Hippocampal formation (tissue), 2 donors: ENCODE results near the gene PTPN14.
"Not testable (repeated sequence)": the region's sequence is repeated elsewhere in the genome, so short reads cannot be mapped to it uniquely, and the experiment has no call there.

Source experiments
- DNase-seq, 2 donors: peaks; one replicate each; lab custom pipeline; 2025; lab: John Stamatoyannopoulos, UW

PTPN14 gene

GRCh38 chr1:214510914-214511638 lies 40.3 kb downstream of the PTPN14 start:
- no peak for DNase-seq

GRCh38 chr1:214510477-214510876 lies 40.9 kb downstream of the PTPN14 start:
- DNase-seq = no peak

GRCh38 chr1:214509622-214510021 lies 41.8 kb downstream of the PTPN14 start:
- DNase-seq = not testable (repeated sequence)

GRCh38 chr1:214506972-214507431 lies 44.4 kb downstream of the PTPN14 start:
- no peak for DNase-seq

DNA sequence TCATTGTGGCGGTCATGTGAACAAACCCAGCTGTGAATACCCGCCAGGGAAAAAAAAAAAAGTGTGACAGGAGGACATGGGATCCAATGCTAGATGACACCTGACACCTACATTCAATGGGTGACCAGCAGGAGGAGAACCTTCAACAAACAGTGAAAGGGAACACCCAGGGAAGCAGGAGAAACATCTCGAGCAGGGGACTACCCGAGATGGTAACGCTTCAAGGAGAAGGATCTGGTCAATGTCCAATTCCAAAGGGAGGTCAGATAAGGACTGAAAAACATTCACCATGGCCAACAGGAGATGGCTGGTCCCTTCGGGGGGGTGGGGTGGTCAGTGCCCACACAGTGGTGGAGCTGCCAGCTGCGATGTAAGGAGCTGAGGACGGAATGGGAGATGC lies 46.3 kb downstream of the PTPN14 start:
- DNase-seq = no peak

GRCh38 chr1:214504330-214504729 lies 47.1 kb downstream of the PTPN14 start:
- DNase-seq = no peak

DNA sequence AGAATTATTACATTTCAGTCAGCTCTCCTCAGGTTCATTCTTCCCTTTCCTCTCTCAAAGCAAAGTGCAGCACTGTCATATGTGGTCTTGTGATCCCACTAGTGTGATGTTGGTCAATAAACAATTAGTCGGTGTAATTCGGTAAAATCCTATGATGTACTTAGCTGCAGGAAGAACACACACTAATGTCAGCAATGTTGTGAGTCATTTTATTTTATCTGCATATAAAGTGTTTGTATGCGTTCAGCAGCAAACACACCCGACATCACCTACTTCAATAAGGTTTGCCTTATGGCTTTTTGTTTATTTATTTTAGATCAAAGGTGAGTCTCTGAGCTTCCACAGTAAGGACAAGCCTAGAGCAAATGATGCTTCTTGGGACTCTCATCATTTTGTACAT lies 47.8 kb downstream of the PTPN14 start:
- no peak for DNase-seq

DNA sequence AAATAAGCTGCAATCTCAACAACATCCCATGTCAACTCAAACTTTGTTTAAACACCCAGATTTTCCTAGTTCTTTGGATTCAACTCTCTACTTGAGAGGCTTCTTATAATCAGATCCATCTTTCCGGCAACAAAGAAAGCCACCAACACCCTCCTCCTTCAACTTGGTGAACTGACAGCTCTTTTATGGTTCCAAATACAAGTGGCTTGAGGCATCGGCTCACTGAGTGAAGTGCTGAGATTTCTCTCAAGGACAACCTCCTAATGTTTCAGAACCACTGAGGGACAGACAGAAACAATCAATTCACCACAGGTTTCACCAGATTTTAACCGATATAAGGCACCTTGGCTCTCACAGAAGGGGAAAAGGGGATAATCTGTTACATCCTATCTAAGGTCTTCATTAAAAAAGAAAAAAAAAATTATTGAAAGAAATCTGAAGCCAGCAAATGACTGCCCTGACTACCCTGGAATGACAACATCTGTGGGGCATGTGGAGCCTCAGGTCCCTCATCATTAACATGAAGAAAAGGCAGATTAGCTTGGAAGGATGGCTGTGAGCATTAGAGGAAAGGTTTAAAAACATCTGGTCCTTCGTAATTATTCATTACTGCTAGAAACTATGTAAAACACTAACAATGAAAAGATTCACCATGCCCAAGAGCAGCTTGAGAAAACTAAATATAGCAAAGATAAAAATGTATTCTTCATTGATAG lies 50.9 kb downstream of the PTPN14 start:
- no peak for DNase-seq

- DNase-seq = no peak
Observed at GRCh38 chr1:214499732-214500131, 51.7 kb downstream of the PTPN14 start.

GRCh38 chr1:214498021-214498420 lies 53.4 kb downstream of the PTPN14 start:
- no peak for DNase-seq

DNA sequence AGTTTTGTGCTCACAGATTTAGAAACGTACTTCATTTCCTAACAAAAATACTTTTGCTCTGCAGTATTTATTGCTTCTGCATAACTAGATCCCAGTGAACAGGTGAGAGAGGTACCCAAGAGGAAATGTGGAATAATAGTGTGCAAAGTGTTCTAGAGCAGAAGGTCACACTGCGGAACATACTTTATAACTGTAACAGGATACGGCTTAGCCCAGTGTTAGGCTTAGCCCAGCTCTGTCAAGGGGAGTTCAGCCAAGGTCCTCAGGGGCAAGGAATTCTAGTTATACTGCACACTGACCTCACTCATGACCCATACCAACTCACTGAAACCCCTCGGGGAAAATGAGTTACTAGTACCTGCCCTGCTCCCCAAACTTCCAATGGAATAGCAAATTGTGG lies 55.3 kb downstream of the PTPN14 start:
- DNase-seq = no peak

GRCh38 chr1:214494706-214495105 lies 56.7 kb downstream of the PTPN14 start:
- DNase-seq = no peak

GRCh38 chr1:214494179-214494578 lies 57.2 kb downstream of the PTPN14 start:
- DNase-seq = not testable (repeated sequence)

- no peak for DNase-seq
Observed at GRCh38 chr1:214493126-214493796, 58.1 kb downstream of the PTPN14 start.

GRCh38 chr1:214492401-214493075 lies 58.9 kb downstream of the PTPN14 start:
- no peak for DNase-seq

DNA sequence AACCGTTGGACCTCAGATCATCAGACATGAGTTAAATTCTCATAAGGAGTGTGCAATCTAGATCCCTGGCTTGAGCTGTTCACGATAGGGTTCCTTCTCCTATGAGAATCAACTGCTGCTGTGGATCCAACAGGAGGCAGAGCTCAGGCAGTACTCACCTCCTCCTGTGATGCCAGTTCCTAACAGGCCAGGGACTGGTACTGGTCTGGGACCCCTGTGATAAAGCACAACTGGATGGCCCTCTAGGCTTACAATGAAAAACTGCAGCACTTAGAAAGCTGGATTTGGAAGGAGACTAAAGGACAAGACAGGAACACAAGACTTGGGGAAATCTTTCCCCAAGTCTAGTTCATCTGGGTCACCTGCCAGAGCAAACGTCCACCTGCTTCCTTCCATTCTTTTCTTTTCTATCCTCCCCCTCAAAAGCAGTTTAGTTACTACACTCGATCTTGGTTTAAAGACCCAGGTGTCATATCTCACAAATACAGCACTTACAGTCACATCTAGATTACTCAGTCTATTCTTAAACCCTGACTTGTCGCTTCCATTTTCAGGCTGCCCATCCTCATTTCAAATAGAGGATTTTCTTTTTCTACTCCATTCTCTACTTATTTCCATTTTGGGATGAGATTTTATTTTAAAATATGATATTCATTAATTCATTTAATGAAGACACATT lies 59.8 kb downstream of the PTPN14 start:
- DNase-seq = no peak

GRCh38 chr1:214485151-214485550 lies 66.3 kb downstream of the PTPN14 start:
- no peak for DNase-seq

- DNase-seq = not testable (repeated sequence)
Observed at GRCh38 chr1:214483180-214483579, 68.2 kb downstream of the PTPN14 start.

DNA sequence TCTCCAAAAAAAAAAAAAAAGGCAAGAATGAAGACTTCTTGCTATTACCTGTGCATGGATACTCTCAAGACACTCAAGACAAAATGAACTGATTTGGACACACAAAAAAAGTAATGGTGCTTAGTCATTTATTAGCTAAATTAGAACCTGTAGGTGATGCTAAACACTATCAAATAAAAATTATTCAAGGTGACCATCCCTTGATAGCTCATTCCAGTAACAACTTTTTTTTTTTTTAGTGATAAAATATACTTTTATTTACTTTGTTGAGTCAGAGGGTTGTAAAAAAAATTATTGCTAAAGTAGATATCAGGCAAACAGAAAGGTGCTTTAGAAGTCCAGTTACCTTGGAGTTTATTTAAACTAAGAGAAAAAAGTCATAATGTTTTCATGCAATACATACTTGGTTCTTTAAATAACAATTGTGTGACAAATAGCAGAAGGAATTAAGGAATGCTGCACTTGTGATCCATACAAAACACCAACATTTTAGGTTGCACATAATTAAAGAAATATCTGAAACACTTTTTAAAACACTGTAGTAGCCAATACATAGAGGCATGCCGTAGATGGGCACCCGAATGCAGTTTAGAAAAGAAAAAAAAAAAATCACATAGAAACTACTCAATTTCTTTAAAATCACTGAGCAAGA lies 69.3 kb downstream of the PTPN14 start:
- DNase-seq = not testable (repeated sequence)

- no peak for DNase-seq
Observed at GRCh38 chr1:214476986-214477870, 74.2 kb downstream of the PTPN14 start.
